ENCODE results near the gene ERBB4.
A peak's percentile ranks its signal among the peaks of the same experiment; 100 is the strongest.

ERBB4 gene

GRCh38 chr2:211413746-211414145 is 1124.9 kb downstream of the ERBB4 start:
- no peak for DNase-seq (ENCODE audit: low spot score)

DNA sequence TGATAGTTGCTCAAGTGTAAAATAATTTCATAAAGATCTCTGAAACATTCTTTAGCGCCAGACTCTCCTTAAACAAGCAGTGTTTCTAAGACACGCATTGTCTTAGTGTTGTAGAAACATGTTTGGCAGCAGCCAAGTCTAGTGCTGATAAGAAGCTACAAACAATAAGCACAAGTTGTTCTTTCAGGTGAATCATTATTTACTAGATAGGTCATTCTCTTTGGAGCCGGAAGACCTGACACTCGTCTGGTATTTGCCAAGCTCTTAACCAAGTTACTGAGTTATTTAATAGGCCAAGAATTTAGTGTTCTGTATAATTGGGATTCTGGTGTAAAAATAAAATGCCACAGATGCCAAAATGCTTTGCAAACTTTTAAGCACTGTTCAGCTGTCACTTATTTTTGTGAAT is 1130.1 kb downstream of the ERBB4 start:
- DNase-seq (ENCODE audit: low spot score): no peak

- DNase-seq (ENCODE audit: low spot score): no peak
These were observed 1131.5 kb downstream of the ERBB4 start for GRCh38 chr2:211407076-211407475.

- no peak for DNase-seq (ENCODE audit: low spot score)
These were observed 1133.6 kb downstream of the ERBB4 start for GRCh38 chr2:211405036-211405435.

- DNase-seq (ENCODE audit: low spot score): no peak
These were observed 1134.5 kb downstream of the ERBB4 start for GRCh38 chr2:211404098-211404497.

DNA sequence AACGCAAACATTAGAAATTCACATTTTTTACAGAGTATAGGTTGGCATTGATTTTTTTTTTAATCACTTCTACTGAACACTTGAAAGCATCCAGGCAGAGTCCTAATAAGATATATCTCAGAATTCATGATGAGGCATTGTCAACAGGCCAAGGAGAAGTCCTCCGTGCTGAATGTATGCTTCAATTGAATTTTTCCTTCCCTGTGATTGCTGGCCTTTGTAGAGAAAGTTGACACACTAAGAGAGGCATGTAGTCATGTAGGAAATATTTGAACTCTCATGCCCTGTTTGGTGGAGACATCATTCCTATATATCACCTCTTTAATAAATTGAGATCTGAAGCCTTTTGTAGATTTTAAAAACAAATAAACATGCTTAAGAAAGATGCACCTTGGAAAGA is 1137.3 kb downstream of the ERBB4 start:
- DNase-seq (ENCODE audit: low spot score): no peak

DNA sequence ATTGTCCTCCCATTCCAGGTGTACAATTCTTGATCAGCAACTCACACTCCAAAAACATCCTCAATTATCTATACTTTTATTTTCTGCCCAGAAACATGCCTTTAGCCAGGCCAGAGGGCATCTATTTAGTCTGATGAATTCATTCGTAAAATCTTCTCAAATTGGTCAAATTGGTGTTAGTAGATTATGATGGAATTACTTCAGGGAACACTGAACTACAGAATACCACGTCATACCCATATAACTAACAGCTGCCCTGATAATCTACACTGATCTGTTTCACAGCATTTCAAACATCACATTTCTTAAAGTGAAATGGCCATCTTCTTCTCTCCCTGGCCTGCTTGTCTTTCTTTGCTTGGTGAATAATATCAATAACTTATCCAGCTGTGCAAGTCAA is 1140.8 kb downstream of the ERBB4 start:
- DNase-seq (ENCODE audit: low spot score): no peak

DNA sequence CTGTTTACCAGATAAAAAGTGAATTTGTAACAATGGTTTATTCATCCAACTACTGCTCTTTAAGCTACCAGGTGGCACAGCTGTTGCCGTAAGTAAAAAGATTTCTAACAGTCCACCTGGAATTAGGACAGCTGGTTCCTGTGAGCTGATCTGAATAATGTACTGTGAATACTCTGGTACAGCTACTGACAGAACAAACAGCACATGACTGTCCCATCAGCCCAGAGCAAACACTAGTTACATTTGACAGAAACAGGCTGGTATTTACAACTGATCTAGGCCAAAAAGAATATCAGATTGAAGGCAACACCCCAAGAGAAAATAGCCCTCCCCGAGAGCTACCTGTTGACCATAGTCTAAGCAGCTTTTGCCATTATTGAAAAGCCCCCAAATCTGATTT is 1141.8 kb downstream of the ERBB4 start:
- DNase-seq (ENCODE audit: low spot score): no peak

- no peak for DNase-seq (ENCODE audit: low spot score)
These were observed 1147.4 kb downstream of the ERBB4 start for GRCh38 chr2:211391189-211391567.

DNA sequence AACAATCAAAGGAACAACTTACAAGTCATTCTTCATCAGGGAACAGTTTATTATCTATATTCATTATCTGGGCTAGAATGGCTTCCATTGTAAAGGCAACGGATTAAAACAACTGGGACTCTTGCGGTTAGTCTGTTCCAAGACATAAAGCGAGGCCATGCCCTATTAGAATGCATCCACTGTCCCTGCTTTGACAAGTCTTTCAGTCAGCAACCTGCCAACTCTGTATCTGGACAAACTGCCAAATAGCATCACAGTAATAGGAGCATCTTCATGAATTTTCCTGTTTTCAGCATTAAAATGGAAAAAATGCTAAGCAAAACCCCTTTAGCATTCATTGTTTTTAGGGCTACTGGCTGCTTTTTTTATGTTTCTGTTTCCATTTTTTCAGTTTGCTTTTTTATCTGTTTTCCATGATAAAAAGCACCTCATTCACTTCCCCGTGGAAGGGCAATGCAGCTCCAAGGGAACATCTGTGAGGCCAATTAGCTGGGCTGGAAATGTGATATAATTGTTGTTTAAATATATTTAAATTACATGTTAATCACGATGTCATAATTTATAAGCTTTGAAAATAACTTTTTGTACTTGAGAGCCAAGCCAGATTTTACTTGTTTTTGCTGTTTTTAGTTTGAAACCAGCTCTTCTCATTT is 1147.9 kb downstream of the ERBB4 start:
- no peak for DNase-seq (ENCODE audit: low spot score)

DNA sequence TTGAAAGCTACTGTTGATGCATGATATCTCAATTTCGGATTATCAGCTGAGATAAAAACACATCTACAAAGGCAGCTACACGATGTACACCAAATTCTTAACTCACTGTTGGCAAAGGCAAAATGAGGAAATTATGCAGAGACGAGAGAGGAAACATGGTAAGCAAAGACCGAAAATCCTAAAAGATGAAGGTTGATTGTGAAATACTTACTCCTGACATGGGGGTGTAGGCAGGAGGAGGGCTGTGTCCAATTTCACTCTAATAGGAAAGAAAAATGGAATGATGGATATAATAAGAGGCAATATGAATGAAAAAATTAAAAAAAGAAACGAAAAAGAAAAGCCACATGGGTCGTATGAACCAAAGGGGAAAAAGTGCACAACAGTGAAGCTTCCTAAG is 1150.9 kb downstream of the ERBB4 start:
- no peak for DNase-seq (ENCODE audit: low spot score)

DNA sequence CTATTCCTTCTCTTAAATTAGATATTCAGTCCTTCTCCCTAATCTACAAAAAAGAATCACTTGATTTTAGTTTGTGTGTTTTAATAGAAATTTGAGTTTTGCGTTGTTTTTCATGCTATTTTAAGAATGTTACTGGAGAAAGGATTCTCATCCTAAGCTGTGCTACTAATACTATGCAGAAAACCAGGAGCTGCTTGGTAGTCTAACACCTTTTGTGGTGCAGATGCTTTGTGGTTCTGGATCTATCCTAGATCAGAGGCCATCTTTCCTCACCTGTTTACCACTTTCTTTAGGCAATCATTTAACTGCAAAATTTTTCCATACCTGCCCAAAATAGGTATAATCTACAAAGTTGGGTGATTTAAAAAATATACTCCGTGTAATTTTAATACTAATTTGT is 1158.6 kb downstream of the ERBB4 start:
- DNase-seq (ENCODE audit: low spot score): no peak

DNA sequence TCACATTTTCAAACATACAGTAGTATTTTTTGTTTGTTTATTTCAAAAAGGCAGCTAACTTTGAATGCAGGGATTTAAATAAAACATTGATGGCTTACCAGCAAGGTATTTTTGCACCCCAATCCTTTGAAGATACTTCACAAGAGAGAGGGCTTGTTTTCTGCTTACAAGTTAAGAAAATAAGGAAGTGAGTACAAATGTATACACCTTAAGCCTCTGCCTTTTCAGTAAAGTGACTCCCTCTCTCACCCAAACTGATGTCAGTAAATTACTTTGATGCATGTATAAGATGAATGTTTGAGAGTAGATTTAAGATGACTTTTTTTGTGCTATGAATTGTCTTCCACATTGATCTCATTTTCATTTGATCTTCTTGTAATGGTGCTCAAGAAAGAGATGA is 1162.2 kb downstream of the ERBB4 start:
- no peak for DNase-seq (ENCODE audit: low spot score)

- no peak for DNase-seq (ENCODE audit: low spot score)
These were observed 1165.4 kb downstream of the ERBB4 start for GRCh38 chr2:211373203-211373602.

DNA sequence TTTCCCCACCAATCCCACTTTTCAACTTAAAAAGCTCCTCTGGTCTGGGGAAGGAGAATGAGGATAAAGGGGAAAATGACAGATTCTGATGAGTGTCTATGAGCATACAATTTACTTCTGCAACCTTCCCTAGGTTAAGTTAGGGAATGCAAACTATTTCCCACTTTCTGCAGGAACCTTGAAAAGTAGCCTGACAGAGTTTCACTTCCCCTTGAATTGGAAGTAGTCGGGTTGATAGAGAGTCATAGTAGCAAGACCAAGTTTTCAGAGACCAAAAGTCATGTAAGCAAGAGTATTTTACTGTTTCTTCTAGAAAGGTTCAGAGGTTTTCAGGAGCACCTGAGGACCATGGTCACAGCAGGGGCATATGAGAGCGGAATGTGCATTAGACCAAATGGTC is 1167.1 kb downstream of the ERBB4 start:
- no peak for DNase-seq (ENCODE audit: low spot score)

GRCh38 chr2:211368467-211368866 is 1170.1 kb downstream of the ERBB4 start:
- no peak for DNase-seq (ENCODE audit: low spot score)

- no peak for DNase-seq (ENCODE audit: low spot score)
These were observed 1170.9 kb downstream of the ERBB4 start for GRCh38 chr2:211367711-211368110.

- DNase-seq (ENCODE audit: low spot score): no peak
These were observed 1171.3 kb downstream of the ERBB4 start for GRCh38 chr2:211367293-211367692.

GRCh38 chr2:211364911-211365310 is 1173.7 kb downstream of the ERBB4 start:
- no peak for DNase-seq (ENCODE audit: low spot score)

GRCh38 chr2:211361383-211361782 is 1177.2 kb downstream of the ERBB4 start:
- DNase-seq (ENCODE audit: low spot score): no peak

GRCh38 chr2:211359347-211359746 is 1179.3 kb downstream of the ERBB4 start:
- DNase-seq (ENCODE audit: low spot score): no peak

- no peak for DNase-seq (ENCODE audit: low spot score)
These were observed 1180.1 kb downstream of the ERBB4 start for GRCh38 chr2:211358504-211358903.

GRCh38 chr2:211354481-211354880 is 1184.1 kb downstream of the ERBB4 start:
- DNase-seq (ENCODE audit: low spot score): no peak

GRCh38 chr2:211351987-211352386 is 1186.6 kb downstream of the ERBB4 start:
- DNase-seq (ENCODE audit: low spot score): peak; percentile 10

DNA sequence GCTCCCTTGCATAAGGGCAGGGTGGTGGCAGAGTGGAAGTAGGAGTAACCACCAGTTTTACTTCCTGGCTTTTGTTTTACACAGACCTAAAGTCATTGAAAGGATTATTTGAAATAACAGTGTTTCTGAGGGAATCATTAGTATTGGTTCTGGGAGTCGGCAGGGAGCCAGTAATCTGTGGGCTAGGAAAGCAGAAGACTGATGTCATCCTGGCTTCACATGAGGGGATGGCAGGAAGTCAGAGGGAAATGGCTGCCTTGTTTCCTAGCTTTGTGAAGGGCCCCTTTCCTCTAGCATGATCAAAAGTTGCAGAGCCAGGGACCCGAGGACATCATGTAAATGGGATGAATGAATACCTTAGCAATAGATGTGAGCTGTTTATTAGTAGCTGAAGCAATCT is 1189.6 kb downstream of the ERBB4 start:
- no peak for DNase-seq (ENCODE audit: low spot score)
